HEK293 (cell line): ENCODE results near the gene CASTOR2.

Experiments
- CTCF ChIA-PET: fragments of 350-600 bp; formaldehyde crosslinking; extraction: SDS; loops from one replicate; lab custom pipeline; 2021; ENCODE audit warnings: antibody characterized with exemption; lab: Yijun Ruan, JAX
- POLR2A ChIA-PET: fragments of 300-600 bp; formaldehyde crosslinking; extraction: SDS; loops from one replicate; lab custom pipeline; 2020; ENCODE audit warnings: antibody characterized with exemption, inconsistent platforms; lab: Yijun Ruan, JAX
- H3K27ac ChIP-seq: fragments of 200-500 bp; sonication (Bioruptor generic); 2 replicates; pipeline ENCODE4 v1.5.1; 2014; ENCODE audit warnings: low read depth, low read length, control low read depth, inconsistent platforms; ENCODE audit errors: extremely low read depth
- H3K36me3 ChIP-seq, 2 experiments: fragments of 200-500 bp in 1 of 2; sonication (Bioruptor generic) in 1 of 2; 1 replicate in 1 of 2; 2 replicates in 1 of 2; pipeline ENCODE4 v1.5.1; 2014 to 2017; ENCODE audit warnings: inconsistent platforms in 2 of 2, low read length in 2 of 2; ENCODE audit not compliant: control insufficient read depth in 2 of 2, insufficient read depth in 1 of 2
- H3K4me1 ChIP-seq: fragments of 200-500 bp; sonication (Bioruptor generic); 2 replicates; pipeline ENCODE4 v1.5.1; 2014; ENCODE audit warnings: mild to moderate bottlenecking, low read length, inconsistent platforms; ENCODE audit not compliant: control insufficient read depth, insufficient read depth
- H3K4me3 ChIP-seq: 2 replicates; pipeline ENCODE4 v1.5.1; 2011; ENCODE audit warnings: low read depth, mild to moderate bottlenecking, control low read depth, low read length, moderate library complexity
- H3K9me3 ChIP-seq: fragments of 200-500 bp; sonication (Bioruptor generic); 2 replicates; pipeline ENCODE4 v1.5.1; 2014; ENCODE audit warnings: low read depth, low read length, inconsistent platforms; ENCODE audit not compliant: control insufficient read depth, insufficient read depth
- KLF16 ChIP-seq: fragments of 450-650 bp; formaldehyde crosslinking; IDR thresholded peaks from 2 replicates; pipeline ENCODE4 v1.5.1; 2017; ENCODE audit warnings: missing biosample characterization, missing genetic modification characterization
- KLF7 ChIP-seq: fragments of 450-650 bp; formaldehyde crosslinking; IDR thresholded peaks from 2 replicates; pipeline ENCODE4 v1.5.1; 2016; ENCODE audit warnings: missing biosample characterization, missing genetic modification characterization, borderline replicate concordance
- REPIN1 ChIP-seq: fragments of 450-650 bp; formaldehyde crosslinking; IDR thresholded peaks from 2 replicates; pipeline ENCODE4 v1.5.1; 2017; ENCODE audit warnings: missing biosample characterization, missing genetic modification characterization, low read depth
- ZNF19 ChIP-seq: fragments of 450-650 bp; formaldehyde crosslinking; IDR thresholded peaks from 2 replicates; pipeline ENCODE4; 2016; ENCODE audit warnings: missing biosample characterization, missing genetic modification characterization, low read depth
- ZNF266 ChIP-seq: fragments of 450-650 bp; formaldehyde crosslinking; IDR thresholded peaks from 2 replicates; pipeline ENCODE4 v1.5.1; 2016; ENCODE audit warnings: missing biosample characterization, missing genetic modification characterization, low read depth
- ZNF302 ChIP-seq: fragments of 450-650 bp; formaldehyde crosslinking; IDR thresholded peaks from 2 replicates; pipeline ENCODE4 v1.5.1; 2016; ENCODE audit warnings: missing biosample characterization, missing genetic modification characterization, low read depth
- ZNF350 ChIP-seq: fragments of 450-650 bp; formaldehyde crosslinking; IDR thresholded peaks from 2 replicates; pipeline ENCODE4 v1.5.0; 2017; ENCODE audit warnings: missing biosample characterization, mild to moderate bottlenecking, missing genetic modification characterization
- ZNF449 ChIP-seq: fragments of 450-650 bp; formaldehyde crosslinking; IDR thresholded peaks from 2 replicates; pipeline ENCODE4 v1.5.1; 2017; ENCODE audit warnings: missing biosample characterization, mild to moderate bottlenecking, missing genetic modification characterization, moderate library complexity
- ZNF473 ChIP-seq: fragments of 450-650 bp; formaldehyde crosslinking; IDR thresholded peaks from 2 replicates; pipeline ENCODE4 v1.5.1; 2017; ENCODE audit warnings: missing biosample characterization, missing genetic modification characterization
- ZNF529 ChIP-seq: fragments of 450-650 bp; formaldehyde crosslinking; IDR thresholded peaks from 2 replicates; pipeline ENCODE4 v1.5.1; 2017; ENCODE audit warnings: missing genetic modification characterization, missing biosample characterization; ENCODE audit not compliant: insufficient replicate concordance
- ZNF558 ChIP-seq: fragments of 450-650 bp; formaldehyde crosslinking; IDR thresholded peaks from 2 replicates; pipeline ENCODE4 v1.5.1; 2016; ENCODE audit warnings: missing biosample characterization, missing genetic modification characterization
- ZNF610 ChIP-seq: fragments of 450-650 bp; formaldehyde crosslinking; IDR thresholded peaks from 2 replicates; pipeline ENCODE4 v1.5.1; 2016; ENCODE audit warnings: missing biosample characterization, missing genetic modification characterization, borderline replicate concordance
- ZNF785 ChIP-seq: fragments of 450-650 bp; formaldehyde crosslinking; IDR thresholded peaks from 2 replicates; pipeline ENCODE4 v1.5.1; 2016; ENCODE audit warnings: missing biosample characterization, missing genetic modification characterization
- ZNF837 ChIP-seq: fragments of 450-650 bp; formaldehyde crosslinking; IDR thresholded peaks from 2 replicates; pipeline ENCODE4 v1.5.1; 2016; ENCODE audit warnings: missing biosample characterization, missing genetic modification characterization
- ZSCAN16 ChIP-seq: fragments of 450-650 bp; formaldehyde crosslinking; IDR thresholded peaks from 2 replicates; pipeline ENCODE4 v1.5.1; 2016; ENCODE audit warnings: missing biosample characterization, missing genetic modification characterization
- TF ChIP-seq, protein P1 (sequence below): fragments of 450-650 bp; formaldehyde crosslinking; conservative IDR thresholded peaks from 2 replicates; pipeline ENCODE4 v1.5.1; 2016; ENCODE audit warnings: low read depth, missing biosample characterization, missing genetic modification characterization
- TF ChIP-seq, protein P2 (sequence below): fragments of 450-650 bp; formaldehyde crosslinking; IDR thresholded peaks from 2 replicates; pipeline ENCODE4 v1.5.1; 2016; ENCODE audit warnings: missing biosample characterization, missing genetic modification characterization
- TF ChIP-seq, protein P3 (sequence below): IDR thresholded peaks from 2 replicates; pipeline ENCODE4 v1.6.1; 2011; ENCODE audit warnings: mild to moderate bottlenecking, low read depth, low read length, borderline replicate concordance
- TF ChIP-seq, protein P4 (sequence below): fragments of 450-650 bp; formaldehyde crosslinking; IDR thresholded peaks from 2 replicates; pipeline ENCODE4 v1.5.1; 2016; ENCODE audit warnings: missing biosample characterization, missing genetic modification characterization
- TF ChIP-seq, protein P5 (sequence below): sonication (generic); formaldehyde crosslinking; IDR thresholded peaks from 2 replicates; pipeline ENCODE4 v1.8.1; 2022; ENCODE audit warnings: mild to moderate bottlenecking, moderate library complexity, missing genetic modification reagents
- TF ChIP-seq, protein P6 (sequence below): fragments of 450-650 bp; formaldehyde crosslinking; IDR thresholded peaks from 2 replicates; pipeline ENCODE4 v1.5.1; 2016; ENCODE audit warnings: missing biosample characterization, missing genetic modification characterization

Gene CASTOR2

GRCh38 chr7:75019800-75020199, 55.3 kb downstream of the CASTOR2 start:
- POLR2A ChIA-PET = no interaction called here
- Histone ChIP-seq H3K4me1 (no peaks in the 10 kb centered on the region), H3K4me3 (no peak overlapping the region), H3K36me3 (peaks cover 0 to 17% of the 10 kb centered on the region in 2 experiments; a peak in 2 of 3 replicates), H3K27ac (no peak overlapping the region), H3K9me3 (no peaks in the 10 kb centered on the region)
- no peak for TF ChIP-seq ZNF350 (tag by site-specific recombination)
- no peak for TF ChIP-seq ZNF837 (tag by site-specific recombination)
- TF ChIP-seq REPIN1 (tag by site-specific recombination) = no peak
- no peak for TF ChIP-seq ZNF449
- no peak for TF ChIP-seq ZNF473
- no peak for TF ChIP-seq ZNF610
- TF ChIP-seq ZNF558 (tag by site-specific recombination) = no peak
- TF ChIP-seq ZSCAN16 (tag by site-specific recombination) = no peak
- TF ChIP-seq, protein P1, sequence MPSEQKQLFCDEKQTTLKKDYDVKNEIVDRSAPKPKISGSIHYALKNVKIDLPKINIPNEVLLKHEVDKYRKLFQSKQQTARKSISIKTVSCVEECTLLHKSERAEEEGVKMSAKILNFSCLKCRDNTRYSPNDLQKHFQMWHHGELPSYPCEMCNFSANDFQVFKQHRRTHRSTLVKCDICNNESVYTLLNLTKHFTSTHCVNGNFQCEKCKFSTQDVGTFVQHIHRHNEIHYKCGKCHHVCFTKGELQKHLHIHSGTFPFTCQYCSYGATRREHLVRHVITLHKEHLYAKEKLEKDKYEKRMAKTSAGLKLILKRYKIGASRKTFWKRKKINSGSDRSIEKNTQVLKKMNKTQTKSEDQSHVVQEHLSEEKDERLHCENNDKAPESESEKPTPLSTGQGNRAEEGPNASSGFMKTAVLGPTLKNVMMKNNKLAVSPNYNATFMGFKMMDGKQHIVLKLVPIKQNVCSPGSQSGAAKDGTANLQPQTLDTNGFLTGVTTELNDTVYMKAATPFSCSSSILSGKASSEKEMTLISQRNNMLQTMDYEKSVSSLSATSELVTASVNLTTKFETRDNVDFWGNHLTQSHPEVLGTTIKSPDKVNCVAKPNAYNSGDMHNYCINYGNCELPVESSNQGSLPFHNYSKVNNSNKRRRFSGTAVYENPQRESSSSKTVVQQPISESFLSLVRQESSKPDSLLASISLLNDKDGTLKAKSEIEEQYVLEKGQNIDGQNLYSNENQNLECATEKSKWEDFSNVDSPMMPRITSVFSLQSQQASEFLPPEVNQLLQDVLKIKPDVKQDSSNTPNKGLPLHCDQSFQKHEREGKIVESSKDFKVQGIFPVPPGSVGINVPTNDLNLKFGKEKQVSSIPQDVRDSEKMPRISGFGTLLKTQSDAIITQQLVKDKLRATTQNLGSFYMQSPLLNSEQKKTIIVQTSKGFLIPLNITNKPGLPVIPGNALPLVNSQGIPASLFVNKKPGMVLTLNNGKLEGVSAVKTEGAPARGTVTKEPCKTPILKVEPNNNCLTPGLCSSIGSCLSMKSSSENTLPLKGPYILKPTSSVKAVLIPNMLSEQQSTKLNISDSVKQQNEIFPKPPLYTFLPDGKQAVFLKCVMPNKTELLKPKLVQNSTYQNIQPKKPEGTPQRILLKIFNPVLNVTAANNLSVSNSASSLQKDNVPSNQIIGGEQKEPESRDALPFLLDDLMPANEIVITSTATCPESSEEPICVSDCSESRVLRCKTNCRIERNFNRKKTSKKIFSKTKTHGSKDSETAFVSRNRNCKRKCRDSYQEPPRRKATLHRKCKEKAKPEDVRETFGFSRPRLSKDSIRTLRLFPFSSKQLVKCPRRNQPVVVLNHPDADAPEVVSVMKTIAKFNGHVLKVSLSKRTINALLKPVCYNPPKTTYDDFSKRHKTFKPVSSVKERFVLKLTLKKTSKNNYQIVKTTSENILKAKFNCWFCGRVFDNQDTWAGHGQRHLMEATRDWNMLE (tag by site-specific recombination) = no peak
- TF ChIP-seq, protein P2, sequence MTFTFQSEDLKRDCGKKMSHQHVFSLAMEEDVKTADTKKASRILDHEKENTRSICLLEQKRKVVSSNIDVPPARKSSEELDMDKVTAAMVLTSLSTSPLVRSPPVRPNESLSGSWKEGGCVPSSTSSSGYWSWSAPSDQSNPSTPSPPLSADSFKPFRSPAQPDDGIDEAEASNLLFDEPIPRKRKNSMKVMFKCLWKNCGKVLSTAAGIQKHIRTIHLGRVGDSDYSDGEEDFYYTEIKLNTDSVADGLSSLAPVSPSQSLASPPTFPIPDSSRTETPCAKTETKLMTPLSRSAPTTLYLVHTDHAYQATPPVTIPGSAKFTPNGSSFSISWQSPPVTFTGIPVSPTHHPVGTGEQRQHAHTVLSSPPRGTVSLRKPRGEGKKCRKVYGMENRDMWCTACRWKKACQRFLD = no peak
- no peak for TF ChIP-seq ZNF266 (tag by site-specific recombination)
- TF ChIP-seq ZNF302 (tag by site-specific recombination) = no peak
- no peak for TF ChIP-seq ZNF785 (tag by site-specific recombination)
- no peak for TF ChIP-seq ZNF529 (tag by site-specific recombination)
- CTCF ChIA-PET = no interaction called here

DNA sequence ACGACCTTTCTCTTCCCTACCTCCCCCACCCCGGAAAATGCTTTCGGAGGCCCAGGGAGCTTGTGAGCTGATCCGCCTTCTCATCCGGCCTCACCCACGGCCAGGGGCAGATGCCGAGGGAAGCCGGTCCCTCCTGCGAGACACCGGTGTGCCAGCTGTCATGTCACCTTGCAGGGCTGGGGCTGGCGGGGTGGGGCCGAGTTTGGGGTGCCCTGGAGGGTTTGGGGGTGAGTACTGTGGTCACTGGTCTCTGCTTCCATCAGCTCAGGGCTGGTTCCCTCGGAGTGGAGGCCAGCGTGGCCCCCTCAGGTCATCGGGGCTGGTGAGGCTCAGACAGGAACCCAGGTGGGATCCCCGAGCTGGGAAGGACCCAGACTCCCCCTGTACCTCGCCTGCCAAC, 60.4 kb downstream of the CASTOR2 start:
- Histone ChIP-seq H3K9me3 (no peaks in the 10 kb centered on the region), H3K27ac (no peak overlapping the region), H3K36me3 (peaks cover 0 to 5% of the 10 kb centered on the region in 2 experiments; a peak in 2 of 3 replicates), H3K4me1 (no peaks in the 10 kb centered on the region), H3K4me3 (no peak overlapping the region)
- POLR2A ChIA-PET = interaction anchor here (1.1 kb wide), 1 partner anchor 10 kb away, joined by 4 read pairs; no protein-coding TSS in a partner anchor
- CTCF ChIA-PET = no interaction called here
- TF ChIP-seq, protein P3, sequence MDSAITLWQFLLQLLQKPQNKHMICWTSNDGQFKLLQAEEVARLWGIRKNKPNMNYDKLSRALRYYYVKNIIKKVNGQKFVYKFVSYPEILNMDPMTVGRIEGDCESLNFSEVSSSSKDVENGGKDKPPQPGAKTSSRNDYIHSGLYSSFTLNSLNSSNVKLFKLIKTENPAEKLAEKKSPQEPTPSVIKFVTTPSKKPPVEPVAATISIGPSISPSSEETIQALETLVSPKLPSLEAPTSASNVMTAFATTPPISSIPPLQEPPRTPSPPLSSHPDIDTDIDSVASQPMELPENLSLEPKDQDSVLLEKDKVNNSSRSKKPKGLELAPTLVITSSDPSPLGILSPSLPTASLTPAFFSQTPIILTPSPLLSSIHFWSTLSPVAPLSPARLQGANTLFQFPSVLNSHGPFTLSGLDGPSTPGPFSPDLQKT = no peak
- TF ChIP-seq, protein P4, sequence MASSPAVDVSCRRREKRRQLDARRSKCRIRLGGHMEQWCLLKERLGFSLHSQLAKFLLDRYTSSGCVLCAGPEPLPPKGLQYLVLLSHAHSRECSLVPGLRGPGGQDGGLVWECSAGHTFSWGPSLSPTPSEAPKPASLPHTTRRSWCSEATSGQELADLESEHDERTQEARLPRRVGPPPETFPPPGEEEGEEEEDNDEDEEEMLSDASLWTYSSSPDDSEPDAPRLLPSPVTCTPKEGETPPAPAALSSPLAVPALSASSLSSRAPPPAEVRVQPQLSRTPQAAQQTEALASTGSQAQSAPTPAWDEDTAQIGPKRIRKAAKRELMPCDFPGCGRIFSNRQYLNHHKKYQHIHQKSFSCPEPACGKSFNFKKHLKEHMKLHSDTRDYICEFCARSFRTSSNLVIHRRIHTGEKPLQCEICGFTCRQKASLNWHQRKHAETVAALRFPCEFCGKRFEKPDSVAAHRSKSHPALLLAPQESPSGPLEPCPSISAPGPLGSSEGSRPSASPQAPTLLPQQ (tag by site-specific recombination) = no peak
- TF ChIP-seq, protein P5, sequence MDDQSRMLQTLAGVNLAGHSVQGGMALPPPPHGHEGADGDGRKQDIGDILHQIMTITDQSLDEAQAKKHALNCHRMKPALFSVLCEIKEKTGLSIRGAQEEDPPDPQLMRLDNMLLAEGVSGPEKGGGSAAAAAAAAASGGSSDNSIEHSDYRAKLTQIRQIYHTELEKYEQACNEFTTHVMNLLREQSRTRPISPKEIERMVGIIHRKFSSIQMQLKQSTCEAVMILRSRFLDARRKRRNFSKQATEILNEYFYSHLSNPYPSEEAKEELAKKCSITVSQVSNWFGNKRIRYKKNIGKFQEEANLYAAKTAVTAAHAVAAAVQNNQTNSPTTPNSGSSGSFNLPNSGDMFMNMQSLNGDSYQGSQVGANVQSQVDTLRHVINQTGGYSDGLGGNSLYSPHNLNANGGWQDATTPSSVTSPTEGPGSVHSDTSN (CRISPR knock-in tag) = no peak
- TF ChIP-seq ZNF350 (tag by site-specific recombination) = no peak
- TF ChIP-seq KLF7 (tag by site-specific recombination) = no peak
- no peak for TF ChIP-seq ZNF19 (tag by site-specific recombination)
- no peak for TF ChIP-seq KLF16 (tag by site-specific recombination)
- TF ChIP-seq, protein P6, sequence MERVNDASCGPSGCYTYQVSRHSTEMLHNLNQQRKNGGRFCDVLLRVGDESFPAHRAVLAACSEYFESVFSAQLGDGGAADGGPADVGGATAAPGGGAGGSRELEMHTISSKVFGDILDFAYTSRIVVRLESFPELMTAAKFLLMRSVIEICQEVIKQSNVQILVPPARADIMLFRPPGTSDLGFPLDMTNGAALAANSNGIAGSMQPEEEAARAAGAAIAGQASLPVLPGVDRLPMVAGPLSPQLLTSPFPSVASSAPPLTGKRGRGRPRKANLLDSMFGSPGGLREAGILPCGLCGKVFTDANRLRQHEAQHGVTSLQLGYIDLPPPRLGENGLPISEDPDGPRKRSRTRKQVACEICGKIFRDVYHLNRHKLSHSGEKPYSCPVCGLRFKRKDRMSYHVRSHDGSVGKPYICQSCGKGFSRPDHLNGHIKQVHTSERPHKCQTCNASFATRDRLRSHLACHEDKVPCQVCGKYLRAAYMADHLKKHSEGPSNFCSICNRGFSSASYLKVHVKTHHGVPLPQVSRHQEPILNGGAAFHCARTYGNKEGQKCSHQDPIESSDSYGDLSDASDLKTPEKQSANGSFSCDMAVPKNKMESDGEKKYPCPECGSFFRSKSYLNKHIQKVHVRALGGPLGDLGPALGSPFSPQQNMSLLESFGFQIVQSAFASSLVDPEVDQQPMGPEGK = no peak
